Endothelial cell of umbilical vein (primary cell): ENCODE results near the gene SMURF2. TPM values are rescaled to one million over a fixed set of nuclear protein-coding genes. Genes with fewer than 3 reads are reported as not detected.
"Not testable (repeated sequence)": the region's sequence is repeated elsewhere in the genome, so short reads cannot be mapped to it uniquely, and the experiment has no call there.

Experiments used
- BruUV-seq: library from RNA; stranded (reverse); fragments of 400-500 nt; replicated peaks from 2 replicates; lab custom pipeline; 2021; lab: Mats Ljungman, UMichigan
- CTCF ChIA-PET: fragments of 300-600, 350-600 bp; sonication (Branson Sonifier 250); formaldehyde crosslinking; loops from one replicate; lab custom pipeline; 2021; ENCODE audit warnings: antibody characterized with exemption, inconsistent platforms; lab: Charles Lee
- POLR2A ChIA-PET: fragments of 300-600, 350-600 bp; sonication (Branson Sonifier 250); formaldehyde crosslinking; loops from one replicate; lab custom pipeline; 2021; ENCODE audit warnings: antibody characterized with exemption, inconsistent platforms; lab: Charles Lee
- DNase-seq: peaks from one replicate; pipeline ENCODE4 v3.0.0-alpha.2; 2011; ENCODE audit warnings: low read depth, low spot score
- FAIRE-seq: peaks from 2 replicates; lab custom pipeline; 2011; peaks lifted over from hg19 to GRCh38; lab: Jason Lieb, UNC
- H2AFZ ChIP-seq: 2 replicates; pipeline ENCODE4 v1.6.0; 2012; ENCODE audit warnings: low read depth, low read length, control low read depth, inconsistent platforms
- H3K27ac ChIP-seq: 2 replicates; pipeline ENCODE4 v1.5.1; 2011; ENCODE audit warnings: low read depth, mild to moderate bottlenecking, control low read depth, low read length, moderate library complexity; ENCODE audit not compliant: insufficient read depth
- H3K27me3 ChIP-seq, 2 experiments: 2 replicates each; pipeline versions ENCODE4 v1.6.0 to v1.6.1; 2011; ENCODE audit warnings: low read length in 2 of 2, mixed read lengths in 1 of 2; ENCODE audit not compliant: control insufficient read depth in 2 of 2, insufficient read depth in 2 of 2
- H3K36me3 ChIP-seq, 2 experiments: 2 replicates in 1 of 2; 3 replicates in 1 of 2; pipeline ENCODE4 v1.5.1; 2011; ENCODE audit warnings: low read length in 2 of 2, mild to moderate bottlenecking in 1 of 2, moderate library complexity in 1 of 2; ENCODE audit not compliant: control insufficient read depth in 2 of 2, insufficient read depth in 2 of 2; ENCODE audit errors: extremely low read depth in 1 of 2
- H3K4me1 ChIP-seq: 3 replicates; pipeline ENCODE4 v1.5.1; 2011; ENCODE audit warnings: mild to moderate bottlenecking, low read length; ENCODE audit not compliant: control insufficient read depth, insufficient read depth; ENCODE audit errors: extremely low read depth
- H3K4me2 ChIP-seq: 2 replicates; pipeline ENCODE4 v1.6.1; 2011; ENCODE audit warnings: low read length, control low read depth, mixed read lengths; ENCODE audit not compliant: insufficient read depth
- H3K4me3 ChIP-seq, 3 experiments: fragments of 200-600 bp in 1 of 3; sonication (generic), shearing (Covaris generic) in 1 of 3; replicated peaks in 1 of 3; 2 replicates each; pipeline ENCODE4 v1.5.1; 2011 to 2016; ENCODE audit warnings: control low read depth in 3 of 3, low read length in 3 of 3, mild to moderate bottlenecking in 2 of 3, inconsistent platforms in 1 of 3, low read depth in 1 of 3, moderate library complexity in 1 of 3; ENCODE audit not compliant: insufficient read depth in 1 of 3
- H3K79me2 ChIP-seq: 2 replicates; pipeline ENCODE4 v1.6.0; 2012; ENCODE audit warnings: low read length, inconsistent platforms; ENCODE audit not compliant: control insufficient read depth, insufficient read depth
- H3K9ac ChIP-seq: replicated peaks from 2 replicates; pipeline ENCODE3; 2011; ENCODE audit warnings: low read length, control low read depth; ENCODE audit not compliant: insufficient read depth; ENCODE audit errors: extremely low read depth
- H3K9me1 ChIP-seq: replicated peaks from 3 replicates; pipeline ENCODE4 v1.6.0; 2011; ENCODE audit warnings: mild to moderate bottlenecking, low read length; ENCODE audit not compliant: control insufficient read depth, insufficient read depth; ENCODE audit errors: extremely low read depth
- H3K9me3 ChIP-seq: replicated peaks from 2 replicates; pipeline ENCODE4 v1.5.1; 2012; ENCODE audit warnings: low read length, inconsistent platforms; ENCODE audit not compliant: control insufficient read depth, insufficient read depth
- H4K20me1 ChIP-seq: replicated peaks from 2 replicates; pipeline ENCODE3; 2011; ENCODE audit warnings: mild to moderate bottlenecking, low read length; ENCODE audit not compliant: control insufficient read depth, insufficient read depth; ENCODE audit errors: extremely low read depth
- CTCF ChIP-seq, 2 donors: IDR thresholded peaks; 1 replicate in 1 of 2; 2 replicates in 1 of 2; pipeline ENCODE4 v1.5.1; 2011; ENCODE audit warnings: low read length in 2 of 2, mild to moderate bottlenecking in 2 of 2, moderate library complexity in 2 of 2, control low read depth in 1 of 2, inconsistent platforms in 1 of 2, low read depth in 1 of 2; ENCODE audit not compliant: insufficient read depth in 1 of 2; ENCODE audit errors: extremely low read depth in 1 of 2
- EZH2 ChIP-seq: IDR thresholded peaks from 2 replicates; pipeline ENCODE4 v1.6.1; 2012; ENCODE audit warnings: borderline replicate concordance, low read depth, mild to moderate bottlenecking, moderate library complexity, low read length, inconsistent platforms; ENCODE audit not compliant: severe bottlenecking
- FOS ChIP-seq: IDR thresholded peaks from 2 replicates; pipeline ENCODE4 v1.6.1; 2011; ENCODE audit warnings: mild to moderate bottlenecking, low read length, moderate library complexity, borderline replicate concordance; ENCODE audit not compliant: insufficient read depth
- GATA2 ChIP-seq: IDR thresholded peaks from 2 replicates; pipeline ENCODE4 v1.7.0; 2011; ENCODE audit warnings: low read depth, mild to moderate bottlenecking, moderate library complexity, mixed read lengths, low read length; ENCODE audit not compliant: insufficient read length, insufficient read depth
- JUN ChIP-seq: IDR thresholded peaks from 2 replicates; pipeline ENCODE4 v1.6.1; 2011; ENCODE audit warnings: borderline replicate concordance, low read depth; ENCODE audit not compliant: insufficient read length, insufficient read depth
- MAX ChIP-seq: IDR thresholded peaks from 2 replicates; pipeline ENCODE4 v1.6.1; 2011; ENCODE audit not compliant: insufficient read depth, insufficient read length
- MYC ChIP-seq: IDR thresholded peaks from one replicate; pipeline ENCODE4 v1.6.1; 2011; ENCODE audit warnings: mild to moderate bottlenecking, low read depth, low read length
- POLR2A ChIP-seq: IDR thresholded peaks from 2 replicates; pipeline ENCODE4 v1.6.1; 2012; ENCODE audit warnings: low read depth, mild to moderate bottlenecking, control low read depth, low read length
- POLR2AphosphoS5 ChIP-seq: IDR thresholded peaks from 2 replicates; pipeline ENCODE4 v1.6.1; 2012; ENCODE audit warnings: low read depth, mild to moderate bottlenecking, control low read depth, low read length, moderate library complexity; ENCODE audit not compliant: insufficient read depth
- dilution Hi-C: fragments of 300-500 bp; cut with MboI; formaldehyde crosslinking; loops from one replicate; pipeline ENCODE4 v1.15.0; 2019; ENCODE audit warnings: low sequenced_read_pairs; ENCODE audit not compliant: extremely low pct_ligation_motif_present
- intact Hi-C: fragments of 100-400 bp; cut with micrococcal nuclease; formaldehyde crosslinking; loops from one replicate; pipeline ENCODE4 v1.10.0; 2022
- polyA plus RNA-seq, 4 experiments: library from polyadenylated mRNA; depleted of rRNA in 3 of 4; stranded (reverse) in 3 of 4; unstranded in 1 of 4; fragments of >200 nt; gene quantifications; 2 replicates each; pipeline versions ENCODE4 v1.2.1 to v1.2.3, GENCODE V29; 2011 to 2012; ENCODE audit warnings: missing spikeins in 1 of 4
- total RNA-seq: library from RNA; stranded (reverse); gene quantifications from 2 replicates; pipeline ENCODE4 v1.2.3, GENCODE V29; 2021

The SMURF2 gene
- total and polyA plus RNA-seq, 2 donors (not counting 3 experiments of a cell fraction or from before 2014, with no cell fraction given) = 32.9 to 105 TPM

- Histone ChIP-seq H3K4me1 (peaks cover 30% of the 10 kb centered on the region), H3K36me3 (peaks cover 14 to 29% of the 10 kb centered on the region in 2 experiments), H3K79me2 (peaks cover 55% of the 10 kb centered on the region)
- H2AFZ ChIP-seq, H3K9me3 ChIP-seq, H3K9ac ChIP-seq, POLR2A ChIA-PET, BruUV-seq, dilution Hi-C loops, intact Hi-C loops, H3K27me3 ChIP-seq, FAIRE-seq, DNase-seq, H3K9me1 ChIP-seq, H3K4me2 ChIP-seq, H3K4me3 ChIP-seq, H4K20me1 ChIP-seq, H3K27ac ChIP-seq: not testable (repeated sequence)
- CTCF ChIA-PET = interaction anchor here (1.2 kb wide), 1 partner anchor 11 kb away, joined by 3 read pairs; no protein-coding TSS in a partner anchor
Observed at GRCh38 chr17:64577025-64577424, 85.1 kb downstream of the SMURF2 start.

GRCh38 chr17:64575431-64575830, 86.7 kb downstream of the SMURF2 start:
- CTCF ChIA-PET = interaction anchor here (0.9 to 2.2 kb wide), 7 partner anchors 9 to 74 kb away, joined by 3 to 12 read pairs (median 3); no protein-coding TSS in a partner anchor
- Histone ChIP-seq H3K4me1 (peaks cover 27% of the 10 kb centered on the region), H3K9me1 (no peaks in the 10 kb centered on the region), H4K20me1 (peaks cover 3% of the 10 kb centered on the region), H3K27ac (no peak overlapping the region), H2AFZ (no peak overlapping the region), H3K9ac (no peak overlapping the region), H3K36me3 (peaks cover 18 to 34% of the 10 kb centered on the region in 2 experiments), H3K79me2 (peaks cover 59% of the 10 kb centered on the region), H3K4me3 (no peak overlapping the region), H3K4me2 (no peak overlapping the region), H3K27me3 (no peaks in the 10 kb centered on the region), H3K9me3 (no peaks in the 10 kb centered on the region)
- no TSS peak for BruUV-seq
- FAIRE-seq = no peak
- dilution Hi-C loops = no loop called here
- intact Hi-C loops = no loop called here
- POLR2A ChIA-PET = interaction anchor here (0.6 kb wide), 1 partner anchor 35 kb away, joined by 3 read pairs; no protein-coding TSS in a partner anchor
- TF ChIP-seq FOS (no peak), GATA2 (no peak), EZH2 (no peak), MAX (no peak), POLR2AphosphoS5 (no peak), JUN (no peak), CTCF (IDR thresholded peaks at IDR 0.05; ENCODE audit: extremely low read depth in 1 of 2, insufficient read depth in 1 of 2, low read depth in 1 of 2, low read length in 2 of 2) (no peak), MYC (no peak), POLR2A (no peak)
- DNase-seq = no peak
